Keratinocyte (primary cell): ENCODE results near the gene UCN3. TPM values are rescaled to one million over a fixed set of nuclear protein-coding genes. Genes with fewer than 3 reads are reported as not detected.

Experiments used
- DNase-seq: peaks from one replicate; pipeline ENCODE4 v3.0.0-alpha.2; 2011; ENCODE audit warnings: low read depth, missing footprints, low spot score
- FAIRE-seq: peaks from 2 replicates; lab custom pipeline; 2011; peaks lifted over from hg19 to GRCh38; lab: Jason Lieb, UNC
- H2AFZ ChIP-seq: 2 replicates; pipeline ENCODE4 v1.6.0; 2012; ENCODE audit warnings: low read length, control low read depth, inconsistent platforms; ENCODE audit not compliant: control insufficient read depth
- H3K27ac ChIP-seq: 2 replicates; pipeline ENCODE4 v1.5.1; 2011; ENCODE audit warnings: low read length; ENCODE audit not compliant: control insufficient read depth, insufficient read depth
- H3K27me3 ChIP-seq: 3 replicates; pipeline ENCODE4 v1.6.0; 2011; ENCODE audit warnings: low read length; ENCODE audit not compliant: control insufficient read depth, insufficient read depth; ENCODE audit errors: extremely low read depth
- H3K36me3 ChIP-seq, 2 experiments: 2 replicates in 1 of 2; 3 replicates in 1 of 2; pipeline ENCODE4 v1.5.1; 2011; ENCODE audit warnings: low read length in 2 of 2, mild to moderate bottlenecking in 1 of 2; ENCODE audit not compliant: control insufficient read depth in 2 of 2, insufficient read depth in 2 of 2; ENCODE audit errors: extremely low read depth in 1 of 2
- H3K4me1 ChIP-seq: 3 replicates; pipeline ENCODE4 v1.5.1; 2011; ENCODE audit warnings: low read length; ENCODE audit not compliant: control insufficient read depth, insufficient read depth; ENCODE audit errors: extremely low read depth
- H3K4me2 ChIP-seq: 3 replicates; pipeline ENCODE4 v1.6.0; 2011; ENCODE audit warnings: low read depth, low read length; ENCODE audit not compliant: control insufficient read depth, insufficient read depth; ENCODE audit errors: extremely low read depth
- H3K4me3 ChIP-seq, 3 experiments: fragments of 200-600 bp in 1 of 3; sonication (generic) in 1 of 3; 2 replicates in 2 of 3; 3 replicates in 1 of 3; pipeline ENCODE4 v1.5.1; 2011 to 2016; ENCODE audit warnings: low read length in 3 of 3, mild to moderate bottlenecking in 3 of 3, control low read depth in 2 of 3, inconsistent platforms in 1 of 3, low read depth in 1 of 3, mixed read lengths in 1 of 3, mixed run types in 1 of 3, moderate library complexity in 1 of 3; ENCODE audit not compliant: control insufficient read depth in 2 of 3, insufficient read depth in 2 of 3; ENCODE audit errors: extremely low read depth in 1 of 3
- H3K79me2 ChIP-seq: 2 replicates; pipeline ENCODE4 v1.6.0; 2012; ENCODE audit warnings: low read length; ENCODE audit not compliant: control insufficient read depth, insufficient read depth
- H3K9ac ChIP-seq: 3 replicates; pipeline ENCODE4 v1.6.0; 2011; ENCODE audit warnings: low read length; ENCODE audit not compliant: control insufficient read depth, insufficient read depth; ENCODE audit errors: extremely low read depth
- H3K9me1 ChIP-seq: 3 replicates; pipeline ENCODE4 v1.6.0; 2011; ENCODE audit warnings: low read length; ENCODE audit not compliant: control insufficient read depth, insufficient read depth; ENCODE audit errors: extremely low read depth
- H3K9me3 ChIP-seq: 2 replicates; pipeline ENCODE4 v1.5.1; 2012; ENCODE audit warnings: low read depth, low read length; ENCODE audit not compliant: control insufficient read depth
- H4K20me1 ChIP-seq: 3 replicates; pipeline ENCODE4 v1.6.0; 2011; ENCODE audit warnings: low read length; ENCODE audit not compliant: control insufficient read depth, insufficient read depth; ENCODE audit errors: extremely low read depth
- CTCF ChIP-seq, 3 experiments: IDR thresholded peaks in 1 of 3; conservative IDR thresholded peaks in 1 of 3; optimal IDR thresholded peaks in 1 of 3; 2 replicates in 2 of 3; 3 replicates in 1 of 3; pipeline versions ENCODE3 to v1.5.1; 2011; ENCODE audit warnings: low read length in 3 of 3, mild to moderate bottlenecking in 3 of 3, moderate library complexity in 2 of 3, control low read depth in 1 of 3, inconsistent platforms in 1 of 3; ENCODE audit not compliant: insufficient read depth in 2 of 3; ENCODE audit errors: extremely low read depth in 1 of 3
- EZH2 ChIP-seq: IDR thresholded peaks from one replicate; pipeline ENCODE4 v1.6.1; 2012; ENCODE audit warnings: inconsistent platforms, mild to moderate bottlenecking, low read length, moderate library complexity
- dilution Hi-C: fragments of 300-500 bp; cut with MboI; formaldehyde crosslinking; loops from one replicate; pipeline ENCODE4 v1.7.0; 2020; ENCODE audit warnings: low sequenced_read_pairs; ENCODE audit not compliant: extremely low pct_ligation_motif_present
- polyA plus RNA-seq, 5 experiments: library from polyadenylated mRNA; depleted of rRNA in 3 of 5; stranded (reverse) in 3 of 5; stranded (forward) in 1 of 5; unstranded in 1 of 5; fragments of >200 nt; gene quantifications; 1 replicate in 1 of 5; 2 replicates in 3 of 5; 3 replicates in 1 of 5; pipeline versions ENCODE4 v1.2.1 to v1.2.3, GENCODE V29; 2011 to 2012; ENCODE audit warnings: missing spikeins in 2 of 5, low read depth in 1 of 5, low replicate concordance in 1 of 5

The UCN3 gene
- polyA plus RNA-seq, 1 donor (not counting 4 experiments of a cell fraction or from before 2014, with no cell fraction given), result not detected

DNA sequence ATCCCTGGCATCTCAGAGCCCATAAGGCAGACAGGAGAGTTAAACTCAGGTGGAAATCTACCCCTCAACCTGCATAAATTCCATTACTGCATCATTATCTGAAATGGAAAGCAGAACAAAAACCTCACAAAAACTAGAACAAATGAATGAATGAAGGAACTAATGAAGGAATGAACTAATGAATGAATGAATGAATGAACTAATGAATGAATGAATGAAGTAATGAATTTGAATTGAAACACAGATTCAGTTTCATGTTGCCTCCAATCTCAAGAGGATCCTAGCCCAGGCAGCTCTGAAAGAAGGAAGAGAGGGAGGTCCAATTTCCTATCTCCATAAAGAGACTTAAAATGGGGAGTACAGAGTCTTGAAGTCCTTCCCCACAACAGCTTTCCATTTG lies 1.9 kb upstream of the UCN3 start:
- Histone ChIP-seq H3K9me1 (no peaks in the 10 kb centered on the region), H3K79me2 (no peaks in the 10 kb centered on the region), H3K4me3 (no peak overlapping the region), H3K9me3 (no peaks in the 10 kb centered on the region), H3K4me2 (no peak overlapping the region), H2AFZ (no peak overlapping the region), H4K20me1 (no peaks in the 10 kb centered on the region), H3K36me3 (no peaks in the 10 kb centered on the region), H3K4me1 (no peaks in the 10 kb centered on the region), H3K27me3 (peaks cover 26% of the 10 kb centered on the region), H3K9ac (no peak overlapping the region), H3K27ac (no peak overlapping the region)
- FAIRE-seq (no peak), DNase-seq (no peak)
- TF ChIP-seq EZH2, result no peak
- TF ChIP-seq CTCF (optimal IDR thresholded peaks at IDR 0.05 in 1 of 3, IDR thresholded peaks at IDR 0.05 in 1 of 3, conservative IDR thresholded peaks at IDR 0.05 in 1 of 3; ENCODE audit: extremely low read depth in 1 of 3, insufficient read depth in 2 of 3, low read length in 3 of 3), result no peak
- dilution Hi-C loops, result no loop called here

DNA sequence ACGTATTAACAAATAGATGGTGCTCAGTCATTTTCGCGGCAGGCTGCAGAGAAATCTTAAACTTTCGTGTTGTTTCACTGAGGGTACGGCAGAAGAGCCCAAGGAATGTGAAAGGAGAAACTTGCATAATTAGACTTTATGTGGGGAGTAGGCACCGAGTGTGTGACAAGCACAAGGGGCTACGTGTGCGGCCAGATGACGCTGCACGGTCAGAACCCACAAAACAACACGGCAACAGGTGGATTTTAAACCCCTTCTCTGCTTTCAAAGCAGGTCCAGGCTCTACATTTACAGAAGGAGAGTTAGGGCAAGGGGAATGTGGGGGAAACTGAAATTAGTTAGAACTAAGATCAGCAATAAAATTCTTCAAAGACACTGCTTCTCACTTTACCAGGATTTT lies 392 bp upstream of the UCN3 start:
- Histone ChIP-seq H3K4me2 (no peak overlapping the region), H3K4me1 (no peaks in the 10 kb centered on the region), H3K9me1 (no peaks in the 10 kb centered on the region), H3K79me2 (no peaks in the 10 kb centered on the region), H3K27ac (no peak overlapping the region), H3K27me3 (peaks cover 26% of the 10 kb centered on the region), H2AFZ (no peak overlapping the region), H4K20me1 (no peaks in the 10 kb centered on the region), H3K36me3 (no peaks in the 10 kb centered on the region), H3K9ac (no peak overlapping the region), H3K9me3 (no peaks in the 10 kb centered on the region), H3K4me3 (no peak overlapping the region)
- DNase-seq, result no peak
- dilution Hi-C loops, result no loop called here
- FAIRE-seq, result no peak
- TF ChIP-seq CTCF (optimal IDR thresholded peaks at IDR 0.05 in 1 of 3, IDR thresholded peaks at IDR 0.05 in 1 of 3, conservative IDR thresholded peaks at IDR 0.05 in 1 of 3; ENCODE audit: extremely low read depth in 1 of 3, insufficient read depth in 2 of 3, low read length in 3 of 3) (no peak), EZH2 (no peak)
